Chondrocyte (in vitro differentiated cells): ENCODE results near the gene FARP1. TPM values are rescaled to one million over a fixed set of nuclear protein-coding genes. Genes with fewer than 3 reads are reported as not detected.
"Not testable (repeated sequence)": the region's sequence is repeated elsewhere in the genome, so short reads cannot be mapped to it uniquely, and the experiment has no call there.

Experiments used
- DNase-seq: peaks from one replicate; pipeline ENCODE4 v3.0.0; 2021; ENCODE audit warnings: mixed read lengths, low spot score
- H3K27ac Mint-ChIP-seq: one replicate; pipeline ENCODE4 v1.8.0; 2021; ENCODE audit warnings: mild to moderate bottlenecking, moderate library complexity, mixed read lengths; ENCODE audit not compliant: unreplicated experiment
- H3K27me3 Mint-ChIP-seq: 2 replicates; pipeline ENCODE4 v1.8.0; 2021; ENCODE audit warnings: low read depth, mixed read lengths
- H3K36me3 Mint-ChIP-seq: 2 replicates; pipeline ENCODE4 v1.8.0; 2021; ENCODE audit warnings: low read depth, mixed read lengths
- H3K4me1 Mint-ChIP-seq: 2 replicates; pipeline ENCODE4 v1.8.0; 2021; ENCODE audit warnings: low read depth, mild to moderate bottlenecking, mixed read lengths
- H3K4me3 Mint-ChIP-seq: one replicate; pipeline ENCODE4 v1.8.0; 2021; ENCODE audit warnings: mild to moderate bottlenecking, moderate library complexity, mixed read lengths; ENCODE audit not compliant: unreplicated experiment
- H3K9me3 Mint-ChIP-seq: 2 replicates; pipeline ENCODE4 v1.8.0; 2021; ENCODE audit warnings: low read depth, mixed read lengths
- total RNA-seq: library from RNA; stranded (reverse); gene quantifications from 3 replicates; pipeline ENCODE4 v1.2.1, GENCODE V29; 2021
- TF ChIP-seq, protein P1 (sequence below): fragments of 200-600 bp; sonication (generic); IDR thresholded peaks from 2 replicates; pipeline ENCODE4 v1.5.0; 2021; ENCODE audit warnings: antibody characterized with exemption, mild to moderate bottlenecking, moderate library complexity

FARP1 gene
- total RNA-seq, 1 donor from 2014 or later = 331 TPM

- no peaks in the 10 kb centered on the region for H3K9me3 Mint-ChIP-seq
- peak overlapping the region; percentile 69 for H3K27ac Mint-ChIP-seq
Observed at GRCh38 chr13:98366010-98366409, 223.1 kb downstream of the FARP1 start.

GRCh38 chr13:98366443-98366842 lies 223.5 kb downstream of the FARP1 start:
- DNase-seq = no peak
- no peaks in the 10 kb centered on the region for H3K9me3 Mint-ChIP-seq
- no peak overlapping the region for H3K27ac Mint-ChIP-seq
- no peaks in the 10 kb centered on the region for H3K27me3 Mint-ChIP-seq
- TF ChIP-seq, protein P1, sequence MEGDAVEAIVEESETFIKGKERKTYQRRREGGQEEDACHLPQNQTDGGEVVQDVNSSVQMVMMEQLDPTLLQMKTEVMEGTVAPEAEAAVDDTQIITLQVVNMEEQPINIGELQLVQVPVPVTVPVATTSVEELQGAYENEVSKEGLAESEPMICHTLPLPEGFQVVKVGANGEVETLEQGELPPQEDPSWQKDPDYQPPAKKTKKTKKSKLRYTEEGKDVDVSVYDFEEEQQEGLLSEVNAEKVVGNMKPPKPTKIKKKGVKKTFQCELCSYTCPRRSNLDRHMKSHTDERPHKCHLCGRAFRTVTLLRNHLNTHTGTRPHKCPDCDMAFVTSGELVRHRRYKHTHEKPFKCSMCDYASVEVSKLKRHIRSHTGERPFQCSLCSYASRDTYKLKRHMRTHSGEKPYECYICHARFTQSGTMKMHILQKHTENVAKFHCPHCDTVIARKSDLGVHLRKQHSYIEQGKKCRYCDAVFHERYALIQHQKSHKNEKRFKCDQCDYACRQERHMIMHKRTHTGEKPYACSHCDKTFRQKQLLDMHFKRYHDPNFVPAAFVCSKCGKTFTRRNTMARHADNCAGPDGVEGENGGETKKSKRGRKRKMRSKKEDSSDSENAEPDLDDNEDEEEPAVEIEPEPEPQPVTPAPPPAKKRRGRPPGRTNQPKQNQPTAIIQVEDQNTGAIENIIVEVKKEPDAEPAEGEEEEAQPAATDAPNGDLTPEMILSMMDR = no peak
- H3K36me3 Mint-ChIP-seq = peaks cover 18% of the 10 kb centered on the region
- no peak overlapping the region for H3K4me3 Mint-ChIP-seq
- peaks cover 67% of the 10 kb centered on the region for H3K4me1 Mint-ChIP-seq

More at GRCh38 chr13:98366010-98366409, 223.1 kb downstream of the FARP1 start:
- DNase-seq = no peak
- H3K27me3 Mint-ChIP-seq = no peaks in the 10 kb centered on the region
- peaks cover 63% of the 10 kb centered on the region for H3K4me1 Mint-ChIP-seq
- TF ChIP-seq, protein P1 = no peak
- H3K4me3 Mint-ChIP-seq = no peak overlapping the region
- peaks cover 18% of the 10 kb centered on the region for H3K36me3 Mint-ChIP-seq

GRCh38 chr13:98366959-98367358 lies 224.1 kb downstream of the FARP1 start:
- H3K9me3 Mint-ChIP-seq = no peaks in the 10 kb centered on the region
- H3K36me3 Mint-ChIP-seq = peaks cover 18% of the 10 kb centered on the region
- peaks cover 72% of the 10 kb centered on the region for H3K4me1 Mint-ChIP-seq
- no peak overlapping the region for H3K4me3 Mint-ChIP-seq
- DNase-seq = no peak
- H3K27me3 Mint-ChIP-seq = no peaks in the 10 kb centered on the region
- TF ChIP-seq, protein P1 = no peak
- no peak overlapping the region for H3K27ac Mint-ChIP-seq

DNA sequence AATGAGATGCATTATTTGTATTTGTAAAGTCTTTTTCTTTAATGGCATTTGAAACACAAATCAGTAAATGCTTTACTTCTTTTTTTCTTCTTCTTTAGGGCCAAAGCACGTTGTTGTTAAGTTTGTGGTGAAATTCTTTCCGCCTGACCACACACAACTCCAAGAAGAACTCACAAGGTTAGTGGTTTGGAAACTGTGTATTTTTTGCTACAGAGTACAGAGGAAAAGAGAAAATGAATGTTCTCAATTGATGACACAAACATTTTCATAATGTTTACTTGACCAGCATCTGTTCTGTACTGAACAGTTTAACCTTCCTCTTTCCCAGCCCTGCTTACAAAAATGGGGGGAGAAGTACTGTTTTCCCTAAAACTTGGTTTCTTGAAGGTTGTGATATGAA lies 225.1 kb downstream of the FARP1 start:
- H3K9me3 Mint-ChIP-seq = no peaks in the 10 kb centered on the region
- H3K27me3 Mint-ChIP-seq = no peaks in the 10 kb centered on the region
- H3K36me3 Mint-ChIP-seq = peaks cover 15% of the 10 kb centered on the region
- H3K27ac Mint-ChIP-seq = no peak overlapping the region
- no peak overlapping the region for H3K4me3 Mint-ChIP-seq
- peaks cover 75% of the 10 kb centered on the region for H3K4me1 Mint-ChIP-seq
- TF ChIP-seq, protein P1 = no peak
- DNase-seq = no peak

DNA sequence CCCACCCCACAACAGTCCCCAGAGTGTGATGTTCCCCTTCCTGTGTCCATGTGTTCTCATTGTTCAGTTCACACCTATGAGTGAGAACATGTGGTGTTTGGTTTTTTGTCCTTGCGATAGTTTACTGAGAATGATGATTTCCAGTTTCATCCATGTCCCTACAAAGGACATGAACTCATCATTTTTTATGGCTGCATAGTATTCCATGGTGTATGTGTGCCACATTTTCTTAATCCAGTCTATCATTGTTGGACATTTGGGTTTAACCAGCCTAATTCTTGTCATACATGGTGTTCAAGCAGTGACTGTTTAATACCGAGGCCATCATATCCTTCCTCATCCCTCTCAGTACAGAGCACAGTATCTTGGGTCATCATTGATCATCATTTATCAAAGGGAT lies 226.6 kb downstream of the FARP1 start:
- Mint-ChIP-seq H3K4me1 (peaks cover 73% of the 10 kb centered on the region), H3K36me3 (peaks cover 17% of the 10 kb centered on the region), H3K27ac (peak overlapping the region; percentile 42)
- not testable (repeated sequence) for H3K27me3 Mint-ChIP-seq, H3K4me3 Mint-ChIP-seq, H3K9me3 Mint-ChIP-seq, DNase-seq

GRCh38 chr13:98370261-98370660 lies 227.4 kb downstream of the FARP1 start:
- H3K9me3 Mint-ChIP-seq = peaks cover 8% of the 10 kb centered on the region
- peaks cover 23% of the 10 kb centered on the region for H3K36me3 Mint-ChIP-seq
- H3K4me3 Mint-ChIP-seq = peak overlapping the region; percentile 40
- H3K27me3 Mint-ChIP-seq = no peaks in the 10 kb centered on the region
- H3K27ac Mint-ChIP-seq = peak overlapping the region; percentile 95
- DNase-seq = no peak
- peaks cover 66% of the 10 kb centered on the region for H3K4me1 Mint-ChIP-seq
- TF ChIP-seq, protein P1 = no peak
